SK-N-MC (cell line): ENCODE results near the gene DQX1.

Experiments
- EZH2 ChIP-seq: fragments of 200-600 bp; sonication (generic); IDR thresholded peaks from one replicate; pipeline ENCODE4 v1.6.1; 2017; ENCODE audit warnings: antibody characterized with exemption
- FOXP2 ChIP-seq: optimal IDR thresholded peaks from 2 replicates; pipeline ENCODE3; 2011; ENCODE audit warnings: mild to moderate bottlenecking, moderate library complexity; ENCODE audit not compliant: insufficient read depth; ENCODE audit errors: extremely low read length, control extremely low read depth
- POLR2AphosphoS5 ChIP-seq: IDR thresholded peaks from 2 replicates; pipeline ENCODE4 v1.6.1; 2012; ENCODE audit warnings: mild to moderate bottlenecking, low read depth, low read length, borderline replicate concordance

- TF ChIP-seq FOXP2, result no peak
- no peak for TF ChIP-seq EZH2
- no peak for TF ChIP-seq POLR2AphosphoS5
Observed at GRCh38 chr2:74555610-74556103, 29.6 kb upstream of the DQX1 start.
